ENCODE data around the gene MAP3K5. TPM values are rescaled to one million over a fixed set of nuclear protein-coding genes. Genes with fewer than 3 reads are reported as not detected.
A peak's percentile ranks its signal among the peaks of the same experiment; 100 is the strongest.

Gene MAP3K5
- polyA plus RNA-seq, 3 donors: 9.6 to 12.0 (median 11.1) TPM

- Histone ChIP-seq H3K79me2 (ENCODE audit: insufficient read depth, low read length) (no peaks in the 10 kb centered on the region), H2AFZ (ENCODE audit: insufficient read depth, low read depth, low read length, poor library complexity, severe bottlenecking) (no peak overlapping the region), H4K20me1 (ENCODE audit: insufficient read depth, low read length) (peaks cover 3% of the 10 kb centered on the region), H3K4me2 (replicated peaks; ENCODE audit: extremely low read depth, low read length, poor library complexity, severe bottlenecking) (no peak overlapping the region), H3K9me3 (replicated peaks in 1 of 2; ENCODE audit: control insufficient read depth in 1 of 2, insufficient read depth in 1 of 2, low read length in 2 of 2) (no peaks in the 10 kb centered on the region), H3K4me1 (ENCODE audit: control insufficient read depth in 1 of 2, insufficient read depth in 2 of 2, low read length in 2 of 2) (no peaks in the 10 kb centered on the region), H3K36me3 (replicated peaks in 1 of 2; ENCODE audit: control insufficient read depth in 1 of 2, insufficient read depth in 2 of 2, low read length in 2 of 2) (peaks cover 65 to 91% of the 10 kb centered on the region in 2 donors), H3K27me3 (ENCODE audit: control insufficient read depth in 2 of 2, insufficient read depth in 2 of 2, low read length in 2 of 2) (no peaks in the 10 kb centered on the region), H3K4me3 (replicated peaks in 1 of 3; ENCODE audit: low read depth in 2 of 3, low read length in 3 of 3) (no peak overlapping the region), H3K9ac (ENCODE audit: insufficient read depth, low read length, poor library complexity, severe bottlenecking) (no peak overlapping the region), H3K27ac (ENCODE audit: low read depth in 1 of 2, low read length in 2 of 2) (peak overlapping the region in 1 of 2 donors; percentile 29)
- peak overlapping the region in 3 of 7 donors; percentile 6 to 41 (median 22) for H3K27ac Mint-ChIP-seq
- no peak for TF ChIP-seq CTCF (IDR thresholded peaks at IDR 0.05)
- intact Hi-C loops (cut with micrococcal nuclease): no loop called here
- H3K27me3 Mint-ChIP-seq (ENCODE audit: low read depth in 3 of 3): peaks cover 0 to 2% (median 0%) of the 10 kb centered on the region in 3 donors
- H3K9me3 Mint-ChIP-seq: no peaks in the 10 kb centered on the region
- no CpG with 5 or more reads among the region's 1 CpG for WGBS (ENCODE audit: insufficient coverage)
- DNase-seq: no peak
- no peak overlapping the region for H3K4me3 Mint-ChIP-seq
- H3K4me1 Mint-ChIP-seq: no peaks in the 10 kb centered on the region
- peaks cover 72 to 86% of the 10 kb centered on the region in 2 donors for H3K36me3 Mint-ChIP-seq
Measured at GRCh38 chr6:136625293-136625692, 167.0 kb downstream of the MAP3K5 start.

- H3K79me2 ChIP-seq (ENCODE audit: insufficient read depth, low read length): no peaks in the 10 kb centered on the region
- no peak for DNase-seq
- H2AFZ ChIP-seq (ENCODE audit: insufficient read depth, low read depth, low read length, poor library complexity, severe bottlenecking): no peak overlapping the region
- Mint-ChIP-seq H3K27ac (no peak overlapping the region), H3K36me3 (peaks cover 73 to 87% of the 10 kb centered on the region in 2 donors), H3K9me3 (no peaks in the 10 kb centered on the region), H3K27me3 (ENCODE audit: low read depth in 3 of 3) (peaks cover 0 to 1% (median 0%) of the 10 kb centered on the region in 3 donors), H3K4me3 (no peak overlapping the region), H3K4me1 (no peaks in the 10 kb centered on the region)
- H3K27me3 ChIP-seq (ENCODE audit: control insufficient read depth in 2 of 2, insufficient read depth in 2 of 2, low read length in 2 of 2): no peaks in the 10 kb centered on the region
- H3K9ac ChIP-seq (ENCODE audit: insufficient read depth, low read length, poor library complexity, severe bottlenecking): no peak overlapping the region
- H3K4me2 ChIP-seq (replicated peaks; ENCODE audit: extremely low read depth, low read length, poor library complexity, severe bottlenecking): no peak overlapping the region
- no peaks in the 10 kb centered on the region for H3K9me3 ChIP-seq (replicated peaks in 1 of 2; ENCODE audit: control insufficient read depth in 1 of 2, insufficient read depth in 1 of 2, low read length in 2 of 2)
- no peak for TF ChIP-seq CTCF (IDR thresholded peaks at IDR 0.05)
- intact Hi-C loops (cut with micrococcal nuclease): no loop called here
- no peaks in the 10 kb centered on the region for H3K4me1 ChIP-seq (ENCODE audit: control insufficient read depth in 1 of 2, insufficient read depth in 2 of 2, low read length in 2 of 2)
- H4K20me1 ChIP-seq (ENCODE audit: insufficient read depth, low read length): peaks cover 3% of the 10 kb centered on the region
- no peak overlapping the region for H3K27ac ChIP-seq (ENCODE audit: low read depth in 1 of 2, low read length in 2 of 2)
- H3K4me3 ChIP-seq (replicated peaks in 1 of 3; ENCODE audit: low read depth in 2 of 3, low read length in 3 of 3): no peak overlapping the region
- H3K36me3 ChIP-seq (replicated peaks in 1 of 2; ENCODE audit: control insufficient read depth in 1 of 2, insufficient read depth in 2 of 2, low read length in 2 of 2): peaks cover 66 to 94% of the 10 kb centered on the region in 2 donors
Measured at GRCh38 chr6:136624347-136624746, 167.9 kb downstream of the MAP3K5 start.

Data from CD14-positive monocyte (primary cell).